Activated CD4-positive, alpha-beta T cell treated with anti-CD3 and anti-CD28 coated beads for 24 hours (primary cell): ENCODE results near the gene HOXC11.

Source experiments
- DNase-seq, 2 donors: peaks; one replicate each; pipeline ENCODE4 v3.0.0-alpha.2; 2020; ENCODE audit warnings: low read depth in 2 of 2

HOXC11 gene

GRCh38 chr12:53973236-53974042 is 513 bp downstream of the HOXC11 start:
- no peak for DNase-seq

- no peak for DNase-seq
Measured at GRCh38 chr12:53974084-53975063, 1.4 kb downstream of the HOXC11 start, which contains the start of gene HOTAIR. HOTAIR (minus strand) TSS chr12:53974954.

- DNase-seq, result no peak
Measured at GRCh38 chr12:53975064-53975471, 2.1 kb downstream of the HOXC11 start.

GRCh38 chr12:53975479-53976152 is 2.7 kb downstream of the HOXC11 start:
- no peak for DNase-seq

- no peak for DNase-seq
Measured at GRCh38 chr12:53976172-53976822, 3.4 kb downstream of the HOXC11 start.

GRCh38 chr12:53976823-53977595 is 4.1 kb downstream of the HOXC11 start:
- DNase-seq, result no peak

- no peak for DNase-seq
Measured at GRCh38 chr12:53977596-53978445, 4.9 kb downstream of the HOXC11 start.

GRCh38 chr12:53978477-53979356 is 5.8 kb downstream of the HOXC11 start:
- DNase-seq, result no peak

- DNase-seq, result no peak
Measured at GRCh38 chr12:53980104-53980801, 7.3 kb downstream of the HOXC11 start.

- DNase-seq, result no peak
Measured at GRCh38 chr12:53980802-53981496, 8.0 kb downstream of the HOXC11 start.

- DNase-seq, result no peak
Measured at GRCh38 chr12:53981634-53982565, 9.0 kb downstream of the HOXC11 start.

- no peak for DNase-seq
Measured at GRCh38 chr12:53982648-53983567, 10.0 kb downstream of the HOXC11 start.

GRCh38 chr12:53983568-53983949 is 10.6 kb downstream of the HOXC11 start:
- DNase-seq, result no peak

GRCh38 chr12:53983950-53984572 is 11.1 kb downstream of the HOXC11 start:
- no peak for DNase-seq
